Naive thymus-derived CD8-positive, alpha-beta T cell (primary cell): ENCODE data around the gene FBXL2. TPM values are rescaled to one million over a fixed set of nuclear protein-coding genes. Genes with fewer than 3 reads are reported as not detected.
"Not testable (repeated sequence)": the region's sequence is repeated elsewhere in the genome, so short reads cannot be mapped to it uniquely, and the experiment has no call there.

Experiments used
- ATAC-seq, 2 donors: fragments of 150-1000 bp; cut with Tn5 transposase in 1 of 2; sonication (Bioruptor Pico), chemical (Tn5 transposase) in 1 of 2; 1 replicate in 1 of 2; 2 replicates in 1 of 2; pipeline ENCODE4 v1.10.0; 2021; ENCODE audit warnings: mild to moderate bottlenecking in 2 of 2, moderate library complexity in 2 of 2
- POLR2A ChIA-PET: fragments of 350-600 bp; sonication (Branson Sonifier 250); formaldehyde crosslinking; loops from one replicate; lab custom pipeline; 2021; ENCODE audit warnings: antibody characterized with exemption; lab: Charles Lee
- DNase-seq, 10 donors: peaks; one replicate each; pipeline versions ENCODE4 v3.0.0 to v3.0.0-alpha.2; 2020 to 2022
- H3K27ac Mint-ChIP-seq, 10 donors: one replicate each; pipeline ENCODE4 v1.8.0; 2020 to 2022; ENCODE audit warnings: mild to moderate bottlenecking in 10 of 10, mixed read lengths in 10 of 10, moderate library complexity in 4 of 10, inconsistent platforms in 1 of 10
- H3K27me3 Mint-ChIP-seq, 5 donors: one replicate each; pipeline ENCODE4 v1.8.0; 2021 to 2022; ENCODE audit warnings: mixed read lengths in 5 of 5
- H3K36me3 Mint-ChIP-seq, 3 donors: one replicate each; pipeline ENCODE4 v1.8.0; 2020 to 2022; ENCODE audit warnings: mixed read lengths in 3 of 3, mild to moderate bottlenecking in 2 of 3, inconsistent platforms in 1 of 3
- H3K4me1 Mint-ChIP-seq, 4 donors: one replicate each; pipeline ENCODE4 v1.8.0; 2021 to 2022; ENCODE audit warnings: mixed read lengths in 4 of 4
- H3K4me3 Mint-ChIP-seq, 10 donors: one replicate each; pipeline ENCODE4 v1.8.0; 2020 to 2022; ENCODE audit warnings: mild to moderate bottlenecking in 10 of 10, mixed read lengths in 10 of 10, moderate library complexity in 6 of 10, inconsistent platforms in 1 of 10
- H3K9me3 Mint-ChIP-seq, 9 donors: one replicate each; pipeline ENCODE4 v1.8.0; 2020 to 2022; ENCODE audit warnings: mixed read lengths in 9 of 9, mild to moderate bottlenecking in 3 of 9, inconsistent platforms in 1 of 9, moderate library complexity in 1 of 9
- polyA plus RNA-seq, 3 donors: library from polyadenylated mRNA; unstranded; fragments of 300-500 nt; fragmentation: Illumina TruSeq; gene quantifications; one replicate each; pipeline ENCODE4 v1.2.3, GENCODE V29; 2021
- total RNA-seq, 8 experiments: library from RNA in 2 of 8; stranded (reverse) in 2 of 8; gene quantifications; one replicate each; pipeline ENCODE4 v1.2.3 and lab custom pipeline; 2021 to 2026

The FBXL2 gene
- total and polyA plus RNA-seq, 5 experiments from 2014 or later = 0.03 to 0.39 TPM; not detected in 3

DNA sequence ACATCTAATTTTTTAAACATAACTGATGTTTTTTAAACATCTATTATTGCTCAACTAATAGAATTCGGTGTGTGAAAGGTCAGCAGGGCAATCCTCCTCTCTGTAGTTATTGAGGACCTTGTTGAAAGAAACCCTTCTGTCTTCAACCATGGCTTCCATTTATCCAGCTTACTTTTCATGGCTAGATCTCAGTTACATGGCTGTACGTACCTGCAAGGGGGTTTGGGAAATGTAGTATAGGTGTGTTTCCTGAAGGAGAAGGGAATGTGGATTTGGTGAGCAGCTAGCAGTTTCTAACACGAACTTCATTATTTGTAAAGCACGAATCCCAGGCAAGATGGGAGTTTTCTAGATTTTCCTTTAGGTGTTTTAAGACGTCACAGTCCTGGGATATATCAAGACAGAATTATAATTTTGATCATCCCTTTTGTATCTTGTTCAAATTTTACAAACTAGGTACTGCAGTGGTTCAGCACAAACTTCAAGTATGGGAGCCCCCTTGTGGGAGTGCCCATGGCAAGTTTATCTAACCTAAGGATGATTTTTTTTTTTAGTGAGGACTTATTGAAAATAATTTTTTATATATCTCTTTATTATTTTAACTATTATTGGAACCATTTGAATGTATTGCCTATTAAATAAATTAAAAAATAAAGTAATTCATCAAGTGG is 41.6 kb downstream of the FBXL2 start:
- POLR2A ChIA-PET = no interaction called here
- Mint-ChIP-seq H3K9me3 (no peaks in the 10 kb centered on the region), H3K4me3 (no peak overlapping the region), H3K36me3 (no peaks in the 10 kb centered on the region), H3K4me1 (peaks cover 0 to 2% (median 0%) of the 10 kb centered on the region in 4 donors), H3K27ac (no peak overlapping the region), H3K27me3 (peaks cover 6 to 39% (median 15%) of the 10 kb centered on the region in 5 donors)
- DNase-seq = no peak
- ATAC-seq = no peak

DNA sequence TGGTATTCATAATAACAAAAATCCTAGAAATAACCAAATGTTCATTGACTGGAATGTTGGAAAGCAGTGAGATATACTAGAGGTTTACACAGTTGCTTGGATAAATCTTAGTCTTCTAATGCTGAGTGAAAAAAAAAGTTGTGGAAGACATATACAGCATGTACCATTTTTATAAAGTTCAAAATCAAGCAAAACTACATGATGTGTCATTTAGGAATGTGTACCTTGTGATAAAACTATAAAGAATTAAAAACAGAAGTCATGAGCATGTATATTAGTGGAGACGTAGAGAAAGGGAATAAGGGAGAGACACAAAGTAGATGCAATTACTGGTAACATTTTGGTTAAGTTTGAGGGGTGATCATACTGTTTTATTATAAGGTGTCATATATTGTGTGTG is 45.2 kb downstream of the FBXL2 start:
- no peak overlapping the region for H3K27ac Mint-ChIP-seq
- H3K27me3 Mint-ChIP-seq = peaks cover 14 to 36% (median 16%) of the 10 kb centered on the region in 5 donors
- peaks cover 0 to 3% (median 0%) of the 10 kb centered on the region in 9 donors for H3K9me3 Mint-ChIP-seq
- POLR2A ChIA-PET = no interaction called here
- no peak overlapping the region for H3K4me3 Mint-ChIP-seq
- DNase-seq (no peak), ATAC-seq (no peak)
- peaks cover 0 to 2% (median 0%) of the 10 kb centered on the region in 4 donors for H3K4me1 Mint-ChIP-seq
- peaks cover 0 to 6% (median 0%) of the 10 kb centered on the region in 3 donors for H3K36me3 Mint-ChIP-seq

DNA sequence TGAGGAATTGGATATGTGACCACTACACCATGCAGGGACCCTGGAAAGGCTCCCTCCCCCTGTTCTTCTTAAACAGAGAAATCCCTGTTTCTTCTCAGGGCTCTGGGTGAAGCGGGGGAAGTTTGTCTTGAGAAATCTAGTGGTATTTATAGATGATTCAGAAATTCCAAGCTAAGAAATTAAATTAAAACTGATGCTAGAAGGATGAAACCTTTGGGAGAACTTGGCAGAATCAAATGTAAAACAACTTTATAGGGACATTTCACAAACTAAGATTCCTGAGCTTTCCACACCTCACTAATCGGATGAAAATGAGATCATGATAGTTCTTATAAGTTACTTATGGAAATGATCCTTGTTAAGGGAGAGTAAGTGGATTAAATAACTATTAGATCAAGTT is 54.2 kb downstream of the FBXL2 start:
- no peak overlapping the region for H3K27ac Mint-ChIP-seq
- H3K4me3 Mint-ChIP-seq = no peak overlapping the region
- H3K27me3 Mint-ChIP-seq = peaks cover 7 to 15% (median 11%) of the 10 kb centered on the region in 5 donors
- H3K36me3 Mint-ChIP-seq = peaks cover 3 to 15% (median 4%) of the 10 kb centered on the region in 3 donors
- H3K4me1 Mint-ChIP-seq = no peaks in the 10 kb centered on the region
- peaks cover 4 to 27% (median 14%) of the 10 kb centered on the region in 9 donors for H3K9me3 Mint-ChIP-seq
- no peak for ATAC-seq
- POLR2A ChIA-PET = no interaction called here
- no peak for DNase-seq

DNA sequence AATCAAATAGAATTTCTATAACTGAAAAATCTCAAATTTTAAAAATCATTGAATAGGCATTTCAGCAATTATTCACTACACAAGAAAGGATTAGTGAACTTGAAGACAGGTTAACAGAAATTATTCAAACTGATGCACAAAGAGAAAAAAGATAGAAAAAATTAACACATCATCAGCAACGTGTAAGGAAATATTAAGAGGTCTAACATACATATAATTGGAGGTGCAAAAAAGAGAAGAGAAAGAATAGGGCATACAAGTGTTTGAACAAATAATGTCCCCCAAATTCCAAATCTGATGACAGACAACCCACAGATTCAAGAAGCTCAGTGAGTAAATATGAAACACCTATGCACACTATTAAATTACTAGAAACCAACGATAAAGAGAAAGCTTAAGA is 57.1 kb downstream of the FBXL2 start:
- POLR2A ChIA-PET = no interaction called here
- no peak for DNase-seq
- Mint-ChIP-seq H3K4me3 (no peak overlapping the region), H3K27ac (no peak overlapping the region), H3K36me3 (peaks cover 3 to 19% (median 4%) of the 10 kb centered on the region in 3 donors), H3K27me3 (peaks cover 5 to 14% (median 7%) of the 10 kb centered on the region in 5 donors), H3K9me3 (peaks cover 4 to 27% (median 14%) of the 10 kb centered on the region in 9 donors), H3K4me1 (no peaks in the 10 kb centered on the region)
- ATAC-seq = no peak

DNA sequence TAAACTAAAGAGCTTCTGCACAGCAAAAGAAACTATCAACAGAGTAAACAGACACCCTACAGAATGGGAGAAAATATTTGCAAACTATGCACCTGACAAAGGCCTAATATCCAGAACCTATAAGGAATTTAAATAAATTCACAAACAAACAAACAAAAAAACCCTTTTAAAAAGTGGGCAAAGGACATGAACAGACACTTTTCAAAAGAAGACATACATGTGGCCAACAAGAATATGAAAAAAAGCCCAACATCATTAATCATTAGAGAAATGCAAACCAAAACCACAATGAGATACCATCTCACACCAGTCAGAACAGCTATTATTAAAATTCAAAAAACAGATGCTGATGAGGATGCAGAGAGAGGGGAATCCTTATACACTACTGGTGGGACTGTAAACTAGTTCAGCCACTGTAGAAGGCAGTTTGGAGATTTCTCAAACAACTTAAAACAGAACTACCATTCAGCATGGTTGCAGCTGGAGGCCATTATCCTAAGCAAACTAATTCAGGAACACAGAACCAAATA is 61.8 kb downstream of the FBXL2 start:
- H3K27me3 Mint-ChIP-seq, POLR2A ChIA-PET: not testable (repeated sequence)

DNA sequence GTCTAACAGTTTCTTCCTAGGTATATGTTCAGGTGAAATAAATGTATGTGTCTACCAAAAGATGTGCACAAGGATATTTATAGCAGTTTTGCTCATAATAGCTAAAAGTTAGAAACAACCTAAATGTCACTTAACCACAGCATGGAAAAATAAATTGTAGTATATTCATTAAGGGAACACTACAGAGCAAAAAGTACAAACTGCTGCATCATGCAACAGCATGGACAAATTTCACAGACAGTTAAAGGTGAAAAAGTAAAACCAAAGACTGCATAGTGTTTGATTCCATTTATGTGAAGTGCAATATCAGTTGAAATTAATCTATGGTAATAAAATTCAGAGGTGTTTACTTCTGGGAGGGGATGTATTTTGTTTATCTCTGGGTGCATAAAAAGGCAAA is 62.5 kb downstream of the FBXL2 start:
- peaks cover 0 to 4% (median 0%) of the 10 kb centered on the region in 3 donors for H3K36me3 Mint-ChIP-seq
- no peak overlapping the region for H3K4me3 Mint-ChIP-seq
- no peak for DNase-seq
- H3K27ac Mint-ChIP-seq = no peak overlapping the region
- H3K4me1 Mint-ChIP-seq = no peaks in the 10 kb centered on the region
- peaks cover 0 to 2% (median 0%) of the 10 kb centered on the region in 5 donors for H3K27me3 Mint-ChIP-seq
- ATAC-seq = no peak
- peaks cover 0 to 8% (median 2%) of the 10 kb centered on the region in 9 donors for H3K9me3 Mint-ChIP-seq
- POLR2A ChIA-PET = no interaction called here

More for the DNA sequence above, 61.8 kb downstream of the FBXL2 start:
- not testable (repeated sequence) for H3K4me3 Mint-ChIP-seq, H3K27ac Mint-ChIP-seq, H3K4me1 Mint-ChIP-seq, DNase-seq, ATAC-seq
- Mint-ChIP-seq H3K9me3 (peaks cover 4 to 15% (median 10%) of the 10 kb centered on the region in 9 donors), H3K36me3 (peaks cover 3 to 12% (median 4%) of the 10 kb centered on the region in 3 donors)

DNA sequence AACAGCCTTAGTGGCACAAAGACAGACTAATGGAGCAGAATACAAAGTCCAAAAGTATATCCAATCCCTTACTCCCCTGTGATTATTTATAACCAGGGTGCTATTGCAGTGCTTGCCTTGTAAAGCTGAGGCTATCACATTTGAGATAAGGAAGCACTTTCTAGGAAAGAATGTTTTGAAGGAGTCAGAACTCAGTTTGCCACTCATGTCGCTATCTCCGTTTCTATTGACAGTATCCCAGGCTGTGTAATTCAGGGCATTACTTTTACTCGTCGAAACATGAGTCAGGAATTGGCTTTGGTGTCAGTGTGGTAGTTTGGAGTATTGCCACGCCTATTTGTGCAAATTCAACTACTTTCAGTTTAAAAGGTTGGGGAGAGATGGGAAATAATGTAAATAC is 78.4 kb downstream of the FBXL2 start:
- H3K4me1 Mint-ChIP-seq = no peaks in the 10 kb centered on the region
- POLR2A ChIA-PET = no interaction called here
- ATAC-seq (no peak), DNase-seq (no peak)
- H3K27me3 Mint-ChIP-seq = peaks cover 0 to 14% (median 10%) of the 10 kb centered on the region in 5 donors
- H3K9me3 Mint-ChIP-seq = no peaks in the 10 kb centered on the region
- H3K36me3 Mint-ChIP-seq = no peaks in the 10 kb centered on the region
- H3K4me3 Mint-ChIP-seq = no peak overlapping the region
- H3K27ac Mint-ChIP-seq = no peak overlapping the region

DNA sequence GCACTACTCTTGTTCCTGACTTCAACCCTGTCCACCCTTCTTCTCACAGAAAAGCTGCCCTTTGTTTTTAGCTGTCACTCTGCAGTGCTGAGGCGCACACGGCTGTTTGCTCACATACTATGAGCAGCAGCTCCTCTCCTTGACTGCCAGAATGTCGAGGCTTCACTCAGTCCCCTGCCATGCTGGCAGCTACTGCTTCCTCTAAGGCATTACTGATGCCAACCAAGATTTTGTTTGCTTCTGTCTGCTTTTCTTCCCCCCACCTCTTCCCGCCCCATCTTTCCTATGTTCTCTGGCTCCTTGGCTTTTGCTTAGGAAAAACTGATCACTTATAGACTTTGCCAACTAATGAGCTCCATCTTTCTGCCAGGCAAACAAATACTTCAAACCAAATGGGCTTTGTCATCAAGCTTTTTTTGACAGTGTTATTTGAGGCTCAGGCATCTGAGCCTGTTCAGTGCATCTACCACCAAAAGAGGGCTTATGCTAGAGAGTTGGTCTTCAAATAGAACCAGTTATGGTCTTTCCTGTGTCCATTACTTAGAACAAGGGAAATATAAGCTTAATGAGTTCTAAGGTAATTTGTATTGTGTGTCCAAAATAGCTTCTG is 81.0 kb downstream of the FBXL2 start:
- Mint-ChIP-seq H3K4me1 (no peaks in the 10 kb centered on the region), H3K36me3 (no peaks in the 10 kb centered on the region), H3K27me3 (peaks cover 0 to 14% (median 12%) of the 10 kb centered on the region in 5 donors), H3K27ac (no peak overlapping the region), H3K4me3 (no peak overlapping the region), H3K9me3 (no peaks in the 10 kb centered on the region)
- POLR2A ChIA-PET = no interaction called here
- no peak for DNase-seq
- ATAC-seq = no peak

DNA sequence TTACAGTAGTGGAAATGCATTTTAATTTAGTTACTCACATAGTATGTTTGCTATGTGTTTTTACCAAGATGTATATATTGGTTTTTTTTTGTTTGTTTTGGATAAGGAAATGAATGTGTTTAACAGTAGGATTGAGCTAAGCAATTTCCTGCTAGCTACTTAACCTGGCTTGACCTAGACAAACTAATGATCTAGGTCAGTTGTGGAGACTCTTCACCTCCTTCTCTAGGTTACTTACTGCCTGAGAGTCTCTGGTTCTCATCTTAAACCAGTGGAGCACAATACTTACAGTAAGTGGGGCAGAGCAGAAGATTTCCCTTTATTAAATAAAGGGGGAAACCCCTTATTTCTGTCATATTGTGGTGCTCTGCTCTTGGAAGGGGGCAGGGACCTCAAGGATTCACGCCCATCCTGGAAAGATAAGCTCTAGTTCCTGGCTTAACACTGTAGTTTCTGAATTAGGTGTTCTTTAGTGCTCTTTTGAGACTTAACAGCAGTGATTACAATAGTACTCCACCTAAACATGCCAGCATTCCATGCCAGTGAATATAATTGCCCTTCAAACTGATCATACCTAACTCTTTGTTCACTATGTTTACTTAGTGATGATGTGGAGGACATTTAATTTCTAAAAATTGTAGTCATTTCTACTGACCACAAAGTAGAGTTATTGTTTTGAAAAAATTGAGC is 83.0 kb downstream of the FBXL2 start:
- Mint-ChIP-seq H3K9me3 (no peaks in the 10 kb centered on the region), H3K36me3 (no peaks in the 10 kb centered on the region), H3K27me3 (peaks cover 0 to 14% (median 10%) of the 10 kb centered on the region in 5 donors), H3K27ac (no peak overlapping the region), H3K4me3 (no peak overlapping the region), H3K4me1 (peaks cover 0 to 5% (median 0%) of the 10 kb centered on the region in 4 donors)
- DNase-seq (no peak), ATAC-seq (no peak)
- POLR2A ChIA-PET = interaction anchor here (1.0 kb wide), 1 partner anchor 11 kb away, joined by 6 read pairs; no protein-coding TSS in a partner anchor

DNA sequence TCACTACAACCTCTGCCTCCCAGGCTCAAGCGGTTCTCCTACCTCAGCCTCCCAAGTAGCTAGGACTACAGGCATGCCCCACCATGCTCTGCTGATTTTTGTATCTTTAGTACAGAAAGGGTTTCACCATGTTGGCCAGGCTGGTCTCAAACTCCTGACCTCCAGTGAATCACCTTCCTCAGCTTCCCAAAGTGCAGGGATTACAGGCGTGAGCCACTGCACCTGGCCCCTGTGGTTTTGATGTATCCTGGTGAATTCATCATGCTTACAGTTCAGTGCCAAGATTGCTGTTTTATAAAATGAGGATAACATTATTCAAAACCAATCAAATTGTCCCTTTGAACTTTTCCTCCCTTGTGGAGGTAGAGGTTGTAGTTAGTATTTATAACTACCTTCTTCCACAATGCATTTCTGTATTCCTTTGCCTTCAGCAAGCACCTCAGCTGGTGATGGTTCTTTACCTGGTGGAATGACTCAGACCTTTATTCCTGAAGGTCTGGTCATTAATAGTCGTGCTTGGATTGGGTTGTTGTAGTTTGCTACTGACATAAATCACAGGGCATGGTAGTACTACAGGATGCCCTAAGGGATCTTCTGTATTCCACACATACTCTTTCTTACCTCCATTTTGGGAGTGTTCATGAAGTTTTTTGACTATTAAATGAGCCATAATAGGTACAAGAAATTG is 86.0 kb downstream of the FBXL2 start:
- H3K36me3 Mint-ChIP-seq = no peaks in the 10 kb centered on the region
- POLR2A ChIA-PET = no interaction called here
- H3K4me1 Mint-ChIP-seq = peaks cover 0 to 5% (median 0%) of the 10 kb centered on the region in 4 donors
- H3K27ac Mint-ChIP-seq = no peak overlapping the region
- peaks cover 0 to 11% (median 6%) of the 10 kb centered on the region in 5 donors for H3K27me3 Mint-ChIP-seq
- no peaks in the 10 kb centered on the region for H3K9me3 Mint-ChIP-seq
- no peak overlapping the region for H3K4me3 Mint-ChIP-seq
- DNase-seq = no peak
- no peak for ATAC-seq

DNA sequence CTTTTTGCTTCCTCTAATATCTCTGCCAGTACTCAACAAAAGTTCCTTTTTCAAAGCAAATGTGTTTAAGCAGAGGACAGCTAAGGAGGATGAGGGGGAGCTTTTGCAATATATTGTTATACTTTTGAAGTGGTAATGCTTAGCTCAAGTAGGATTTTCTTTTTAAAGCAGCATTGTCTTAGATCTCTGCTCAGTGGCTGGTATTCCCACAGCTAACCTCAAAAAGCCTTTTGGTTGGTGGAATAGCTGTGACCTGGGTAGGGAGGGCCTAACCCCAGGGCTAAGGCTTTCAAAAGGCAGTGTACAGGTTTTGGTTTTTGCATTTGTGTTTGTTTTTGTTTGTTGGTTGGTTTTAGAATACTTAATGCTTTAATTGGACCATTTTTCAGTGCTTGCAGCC is 86.8 kb downstream of the FBXL2 start:
- Mint-ChIP-seq H3K4me1 (peaks cover 0 to 5% (median 0%) of the 10 kb centered on the region in 4 donors), H3K27me3 (peaks cover 0 to 13% (median 3%) of the 10 kb centered on the region in 5 donors), H3K27ac (no peak overlapping the region), H3K9me3 (no peaks in the 10 kb centered on the region), H3K36me3 (no peaks in the 10 kb centered on the region), H3K4me3 (no peak overlapping the region)
- POLR2A ChIA-PET = no interaction called here
- no peak for ATAC-seq
- DNase-seq = no peak

DNA sequence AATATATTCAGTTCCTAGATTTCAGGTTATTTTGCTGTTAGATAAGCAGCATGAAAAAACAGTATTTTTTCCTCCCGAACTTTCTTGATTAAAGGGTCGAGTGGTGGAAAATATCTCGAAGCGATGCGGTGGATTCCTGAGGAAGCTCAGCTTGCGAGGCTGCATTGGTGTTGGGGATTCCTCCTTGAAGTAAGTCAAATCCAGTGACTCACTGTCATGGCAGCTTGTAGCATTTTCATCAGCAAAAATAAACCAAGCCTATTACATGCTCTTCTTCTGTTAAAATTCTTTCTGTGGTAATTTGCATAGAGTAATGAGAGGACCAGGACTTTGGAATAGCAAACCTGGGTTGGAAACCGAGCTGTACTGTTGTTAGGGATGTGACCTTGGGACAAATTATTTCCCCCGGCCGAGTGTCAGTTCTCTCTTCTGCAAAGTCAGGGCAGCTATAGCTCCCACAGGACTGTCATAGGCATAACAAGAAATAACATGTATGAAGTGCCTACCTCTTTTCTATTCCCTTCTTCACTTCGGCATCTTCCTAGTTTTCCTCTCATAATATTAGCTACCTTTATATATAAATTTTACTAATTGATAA is 87.4 kb downstream of the FBXL2 start:
- Mint-ChIP-seq H3K4me3 (no peak overlapping the region), H3K27ac (no peak overlapping the region), H3K9me3 (no peaks in the 10 kb centered on the region), H3K36me3 (no peaks in the 10 kb centered on the region), H3K27me3 (peaks cover 0 to 9% (median 3%) of the 10 kb centered on the region in 5 donors), H3K4me1 (peaks cover 0 to 5% (median 0%) of the 10 kb centered on the region in 4 donors)
- DNase-seq (no peak), ATAC-seq (no peak)
- POLR2A ChIA-PET = no interaction called here
